ENCODE results near the gene HCFC1.

- TF ChIP-seq CTCF (IDR thresholded peaks at IDR 0.05): no peak
- no peak for TF ChIP-seq POLR2A (IDR thresholded peaks at IDR 0.05)
These were observed 73.7 kb downstream of the HCFC1 start for GRCh38 chrX:153897899-153898298.

Measured in testis (tissue), 2 donors.